ENCODE measurements around the gene TACC2. TPM values are rescaled to one million over a fixed set of nuclear protein-coding genes. Genes with fewer than 3 reads are reported as not detected.

The TACC2 gene
- total and polyA plus RNA-seq, 2 donors (not counting 3 experiments of a cell fraction or from before 2014, with no cell fraction given), result 14.4 to 46.2 TPM

GRCh38 chr10:122188706-122189105 lies 199.7 kb downstream of the TACC2 start:
- POLR2A ChIA-PET, result no interaction called here
- Histone ChIP-seq H3K79me2 (ENCODE audit: control insufficient read depth, insufficient read depth, low read length) (peaks cover 12% of the 10 kb centered on the region), H3K9me3 (replicated peaks; ENCODE audit: control insufficient read depth, insufficient read depth, low read length) (no peaks in the 10 kb centered on the region), H3K4me2 (ENCODE audit: insufficient read depth, low read length) (no peak overlapping the region), H3K27me3 (ENCODE audit: control insufficient read depth in 2 of 2, insufficient read depth in 2 of 2, low read length in 2 of 2) (no peaks in the 10 kb centered on the region), H3K4me1 (ENCODE audit: control insufficient read depth, extremely low read depth, insufficient read depth, low read length) (peaks cover 4% of the 10 kb centered on the region), H3K4me3 (replicated peaks in 1 of 3; ENCODE audit: insufficient read depth in 1 of 3, low read depth in 1 of 3, low read length in 3 of 3) (no peak overlapping the region), H3K36me3 (ENCODE audit: control insufficient read depth in 2 of 2, extremely low read depth in 1 of 2, insufficient read depth in 2 of 2, low read length in 2 of 2) (no peaks in the 10 kb centered on the region), H3K27ac (ENCODE audit: insufficient read depth, low read depth, low read length) (no peak overlapping the region), H2AFZ (ENCODE audit: low read depth, low read length) (no peak overlapping the region), H4K20me1 (replicated peaks; ENCODE audit: control insufficient read depth, extremely low read depth, insufficient read depth, low read length) (no peaks in the 10 kb centered on the region), H3K9me1 (replicated peaks; ENCODE audit: control insufficient read depth, extremely low read depth, insufficient read depth, low read length) (no peaks in the 10 kb centered on the region), H3K9ac (replicated peaks; ENCODE audit: extremely low read depth, insufficient read depth, low read length) (no peak overlapping the region)
- FAIRE-seq, result no peak
- dilution Hi-C loops (cut with MboI; ENCODE audit: extremely low pct_ligation_motif_present, low sequenced_read_pairs) (no loop called here), intact Hi-C loops (cut with micrococcal nuclease) (no loop called here)
- DNase-seq (ENCODE audit: low read depth, low spot score), result no peak
- no TSS peak for BruUV-seq (replicated peaks)
- TF ChIP-seq JUN (IDR thresholded peaks at IDR 0.05; ENCODE audit: borderline replicate concordance, insufficient read depth, insufficient read length, low read depth), result no peak
- TF ChIP-seq, protein P1, sequence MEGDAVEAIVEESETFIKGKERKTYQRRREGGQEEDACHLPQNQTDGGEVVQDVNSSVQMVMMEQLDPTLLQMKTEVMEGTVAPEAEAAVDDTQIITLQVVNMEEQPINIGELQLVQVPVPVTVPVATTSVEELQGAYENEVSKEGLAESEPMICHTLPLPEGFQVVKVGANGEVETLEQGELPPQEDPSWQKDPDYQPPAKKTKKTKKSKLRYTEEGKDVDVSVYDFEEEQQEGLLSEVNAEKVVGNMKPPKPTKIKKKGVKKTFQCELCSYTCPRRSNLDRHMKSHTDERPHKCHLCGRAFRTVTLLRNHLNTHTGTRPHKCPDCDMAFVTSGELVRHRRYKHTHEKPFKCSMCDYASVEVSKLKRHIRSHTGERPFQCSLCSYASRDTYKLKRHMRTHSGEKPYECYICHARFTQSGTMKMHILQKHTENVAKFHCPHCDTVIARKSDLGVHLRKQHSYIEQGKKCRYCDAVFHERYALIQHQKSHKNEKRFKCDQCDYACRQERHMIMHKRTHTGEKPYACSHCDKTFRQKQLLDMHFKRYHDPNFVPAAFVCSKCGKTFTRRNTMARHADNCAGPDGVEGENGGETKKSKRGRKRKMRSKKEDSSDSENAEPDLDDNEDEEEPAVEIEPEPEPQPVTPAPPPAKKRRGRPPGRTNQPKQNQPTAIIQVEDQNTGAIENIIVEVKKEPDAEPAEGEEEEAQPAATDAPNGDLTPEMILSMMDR (IDR thresholded peaks at IDR 0.05; ENCODE audit: extremely low read depth in 1 of 2, insufficient read depth in 1 of 2, low read depth in 1 of 2, low read length in 2 of 2), result no peak
- TF ChIP-seq POLR2AphosphoS5 (IDR thresholded peaks at IDR 0.05; ENCODE audit: insufficient read depth, low read depth, low read length), result no peak
- no peak for TF ChIP-seq EZH2 (IDR thresholded peaks at IDR 0.05; ENCODE audit: borderline replicate concordance, low read depth, low read length, severe bottlenecking)
- no peak for TF ChIP-seq GATA2 (IDR thresholded peaks at IDR 0.05; ENCODE audit: insufficient read depth, insufficient read length, low read depth, low read length)
- TF ChIP-seq, protein P2, sequence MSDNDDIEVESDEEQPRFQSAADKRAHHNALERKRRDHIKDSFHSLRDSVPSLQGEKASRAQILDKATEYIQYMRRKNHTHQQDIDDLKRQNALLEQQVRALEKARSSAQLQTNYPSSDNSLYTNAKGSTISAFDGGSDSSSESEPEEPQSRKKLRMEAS (IDR thresholded peaks at IDR 0.05; ENCODE audit: insufficient read depth, insufficient read length), result no peak
- no peak for TF ChIP-seq FOS (IDR thresholded peaks at IDR 0.05; ENCODE audit: borderline replicate concordance, insufficient read depth, low read length)
- no peak for TF ChIP-seq POLR2A (IDR thresholded peaks at IDR 0.05; ENCODE audit: low read depth, low read length)
- TF ChIP-seq MYC (IDR thresholded peaks at IDR 0.05; ENCODE audit: low read depth, low read length), result no peak
- CTCF ChIA-PET, result no interaction called here
